Neural cell (in vitro differentiated cells): ENCODE results near the gene SRPK1. TPM values are rescaled to one million over a fixed set of nuclear protein-coding genes. Genes with fewer than 3 reads are reported as not detected.

Experiments
- H2AFZ ChIP-seq: fragments of 200-600, 300-800 bp; sonication (generic), shearing (Covaris generic); 2 replicates; pipeline ENCODE4 v1.6.0; 2014; ENCODE audit warnings: low read depth, mild to moderate bottlenecking, antibody characterized with exemption, low read length, moderate library complexity
- H3F3A ChIP-seq: fragments of 200-600 bp; shearing (Covaris generic); 2 replicates; pipeline ENCODE4 v1.6.1; 2016; ENCODE audit warnings: mild to moderate bottlenecking, moderate library complexity, mixed read lengths, antibody characterized with exemption, low read length; ENCODE audit not compliant: insufficient read depth, poor library complexity, severe bottlenecking
- H3K27ac ChIP-seq: fragments of 200-600, 300-800 bp; sonication (generic), shearing (Covaris generic); 2 replicates; pipeline ENCODE4 v1.5.1; 2014; ENCODE audit warnings: mild to moderate bottlenecking, low read length, moderate library complexity
- H3K27me3 ChIP-seq: fragments of 300-800, 200-600 bp; sonication (generic), shearing (Covaris generic); 2 replicates; pipeline ENCODE4 v1.6.0; 2014; ENCODE audit warnings: mild to moderate bottlenecking, low read depth, low read length, moderate library complexity; ENCODE audit not compliant: insufficient read depth
- H3K36me3 ChIP-seq: fragments of 300-800, 200-600 bp; sonication (generic), shearing (Covaris generic); 2 replicates; pipeline ENCODE4 v1.5.1; 2014; ENCODE audit warnings: mild to moderate bottlenecking, antibody characterized with exemption, low read length, moderate library complexity; ENCODE audit not compliant: insufficient read depth
- H3K4me2 ChIP-seq: fragments of 300-800, 200-600 bp; sonication (generic), shearing (Covaris generic); 2 replicates; pipeline ENCODE4 v1.6.0; 2014; ENCODE audit warnings: mild to moderate bottlenecking, low read length
- H3K4me3 ChIP-seq: fragments of 300-800, 200-600 bp; sonication (generic), shearing (Covaris generic); 2 replicates; pipeline ENCODE4 v1.5.1; 2014; ENCODE audit warnings: mild to moderate bottlenecking, low read length, moderate library complexity
- H3K79me2 ChIP-seq: fragments of 200-600 bp; shearing (Covaris generic); replicated peaks from 2 replicates; pipeline ENCODE4 v1.6.0; 2014; ENCODE audit warnings: mild to moderate bottlenecking, low read length, moderate library complexity; ENCODE audit not compliant: insufficient read depth
- H3K9ac ChIP-seq: fragments of 300-800, 200-600 bp; sonication (generic), shearing (Covaris generic); 2 replicates; pipeline ENCODE4 v1.6.1; 2016; ENCODE audit warnings: mild to moderate bottlenecking, low read length, mixed read lengths
- H3K9me2 ChIP-seq: fragments of 200-600 bp; shearing (Covaris generic); 2 replicates; pipeline ENCODE4 v1.6.1; 2016; ENCODE audit warnings: mild to moderate bottlenecking, low read length, mixed read lengths; ENCODE audit not compliant: insufficient read depth
- H3K9me3 ChIP-seq: fragments of 200-600, 300-800 bp; sonication (generic), shearing (Covaris generic); 2 replicates; pipeline ENCODE4 v1.6.1; 2016; ENCODE audit warnings: mild to moderate bottlenecking, mixed run types, low read length, moderate library complexity, mixed read lengths
- H4K20me1 ChIP-seq: fragments of 200-600 bp; shearing (Covaris generic); 2 replicates; pipeline ENCODE4 v1.6.1; 2016; ENCODE audit warnings: mild to moderate bottlenecking, mixed run types; ENCODE audit not compliant: insufficient read depth
- CTCF ChIP-seq: fragments of 450-650 bp; IDR thresholded peaks from 2 replicates; pipeline ENCODE4 v1.5.1; 2014; ENCODE audit warnings: antibody characterized with exemption, mild to moderate bottlenecking, moderate library complexity; ENCODE audit not compliant: poor library complexity, severe bottlenecking
- EP300 ChIP-seq: fragments of 450-650 bp; conservative IDR thresholded peaks from 2 replicates; pipeline ENCODE4 v1.6.1; 2014; ENCODE audit warnings: antibody characterized with exemption, mild to moderate bottlenecking, moderate library complexity; ENCODE audit not compliant: poor library complexity, severe bottlenecking
- EZH2 ChIP-seq: fragments of 200-600, 300-800 bp; shearing (Covaris generic), sonication (generic); IDR thresholded peaks from 2 replicates; pipeline ENCODE4 v1.6.1; 2014; ENCODE audit warnings: antibody characterized with exemption, low read length, borderline replicate concordance, mild to moderate bottlenecking; ENCODE audit not compliant: insufficient read depth, poor library complexity, severe bottlenecking
- MXI1 ChIP-seq: fragments of 450-650 bp; conservative IDR thresholded peaks from 2 replicates; pipeline ENCODE4 v1.6.1; 2014; ENCODE audit warnings: antibody characterized with exemption, mild to moderate bottlenecking; ENCODE audit not compliant: poor library complexity, severe bottlenecking
- POLR2AphosphoS5 ChIP-seq: IDR thresholded peaks from 2 replicates; pipeline ENCODE4 v1.6.1; 2012
- RAD21 ChIP-seq: fragments of 450-650 bp; conservative IDR thresholded peaks from 2 replicates; pipeline ENCODE4 v1.6.1; 2014; ENCODE audit warnings: antibody characterized with exemption, mild to moderate bottlenecking, moderate library complexity
- REST ChIP-seq: IDR thresholded peaks from 2 replicates; pipeline ENCODE4 v1.6.1; 2012; ENCODE audit warnings: borderline replicate concordance
- SMC3 ChIP-seq: fragments of 450-650 bp; conservative IDR thresholded peaks from 2 replicates; pipeline ENCODE4 v1.6.1; 2014; ENCODE audit warnings: antibody characterized with exemption, mild to moderate bottlenecking, moderate library complexity; ENCODE audit not compliant: poor library complexity
- TAF1 ChIP-seq: IDR thresholded peaks from 2 replicates; pipeline ENCODE4 v1.6.1; 2012; ENCODE audit warnings: low read depth
- polyA plus RNA-seq: library from polyadenylated mRNA; depleted of rRNA; stranded (reverse); fragments of >200 nt; gene quantifications from 2 replicates; pipeline ENCODE4 v1.2.3, GENCODE V29; 2014

Gene SRPK1
- polyA plus RNA-seq, 1 donor from 2014 or later = 39.9 TPM

- TF ChIP-seq TAF1 (no peak), REST (no peak), SMC3 (no peak), RAD21 (no peak), MXI1 (no peak), EP300 (no peak), EZH2 (no peak), POLR2AphosphoS5 (no peak), CTCF (no peak)
- no peak overlapping the region for H3K4me2 ChIP-seq
- H3K27me3 ChIP-seq = no peaks in the 10 kb centered on the region
- H3K36me3 ChIP-seq = no peaks in the 10 kb centered on the region
- peaks cover 56% of the 10 kb centered on the region for H3K79me2 ChIP-seq
- H3F3A ChIP-seq = no peaks in the 10 kb centered on the region
- no peak overlapping the region for H3K4me3 ChIP-seq
- no peak overlapping the region for H2AFZ ChIP-seq
- H3K9me2 ChIP-seq = no peaks in the 10 kb centered on the region
- H3K9me3 ChIP-seq = no peaks in the 10 kb centered on the region
- H3K27ac ChIP-seq = no peak overlapping the region
- no peak overlapping the region for H3K9ac ChIP-seq
- H4K20me1 ChIP-seq = no peaks in the 10 kb centered on the region
These were observed 22.9 kb downstream of the SRPK1 start for GRCh38 chr6:35898003-35898402.

GRCh38 chr6:35897486-35897885, 23.4 kb downstream of the SRPK1 start:
- no peak overlapping the region for H3K4me2 ChIP-seq
- no peak overlapping the region for H3K4me3 ChIP-seq
- no peaks in the 10 kb centered on the region for H3K27me3 ChIP-seq
- H3K9ac ChIP-seq = no peak overlapping the region
- H3K9me3 ChIP-seq = no peaks in the 10 kb centered on the region
- H3K79me2 ChIP-seq = peaks cover 56% of the 10 kb centered on the region
- no peaks in the 10 kb centered on the region for H3F3A ChIP-seq
- no peaks in the 10 kb centered on the region for H3K36me3 ChIP-seq
- no peaks in the 10 kb centered on the region for H3K9me2 ChIP-seq
- TF ChIP-seq MXI1 = no peak
- no peak for TF ChIP-seq RAD21
- TF ChIP-seq TAF1 = no peak
- no peak for TF ChIP-seq EZH2
- no peak for TF ChIP-seq REST
- no peak for TF ChIP-seq EP300
- no peak for TF ChIP-seq SMC3
- TF ChIP-seq CTCF = no peak
- no peak for TF ChIP-seq POLR2AphosphoS5
- H2AFZ ChIP-seq = no peak overlapping the region
- H3K27ac ChIP-seq = no peak overlapping the region
- no peaks in the 10 kb centered on the region for H4K20me1 ChIP-seq
